ENCODE measurements around the gene SMIM38. TPM values are rescaled to one million over a fixed set of nuclear protein-coding genes. Genes with fewer than 3 reads are reported as not detected.
A peak's percentile ranks its signal among the peaks of the same experiment; 100 is the strongest.

SMIM38 gene
- total and polyA plus RNA-seq, 2 of the 4 experiments (the other 2 are of a cell fraction): under 0.01 to 0.05 TPM

DNA sequence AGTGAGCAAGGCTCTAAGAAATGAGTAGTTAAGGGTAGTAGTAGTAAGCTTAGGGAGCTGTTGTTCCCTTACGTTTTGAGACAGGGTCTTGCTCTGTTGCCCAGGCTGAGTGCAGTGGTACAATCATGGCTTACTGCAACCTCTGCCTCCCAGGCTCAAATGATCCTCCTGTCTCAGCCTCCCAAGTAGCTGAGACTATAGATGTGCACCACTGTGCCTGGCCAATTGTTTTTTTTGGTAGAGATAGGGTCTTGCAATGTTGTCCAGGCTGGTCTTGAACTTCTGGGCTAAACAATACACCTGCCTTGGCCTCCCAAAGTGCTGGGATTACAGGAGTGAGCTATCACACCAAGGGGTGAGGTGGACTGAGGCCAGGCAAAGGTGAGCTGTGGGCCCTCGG lies 10.0 kb downstream of the SMIM38 start:
- H2BK120ac ChIP-seq (ENCODE audit: low read depth, low read length): peak overlapping the region; percentile 87
- no peaks in the 10 kb centered on the region for H3K79me1 ChIP-seq (ENCODE audit: low read depth in 1 of 2, low read length in 2 of 2)
- no peak overlapping the region for H3K9ac ChIP-seq (ENCODE audit: low read depth, low read length)
- TF ChIP-seq, protein P1, sequence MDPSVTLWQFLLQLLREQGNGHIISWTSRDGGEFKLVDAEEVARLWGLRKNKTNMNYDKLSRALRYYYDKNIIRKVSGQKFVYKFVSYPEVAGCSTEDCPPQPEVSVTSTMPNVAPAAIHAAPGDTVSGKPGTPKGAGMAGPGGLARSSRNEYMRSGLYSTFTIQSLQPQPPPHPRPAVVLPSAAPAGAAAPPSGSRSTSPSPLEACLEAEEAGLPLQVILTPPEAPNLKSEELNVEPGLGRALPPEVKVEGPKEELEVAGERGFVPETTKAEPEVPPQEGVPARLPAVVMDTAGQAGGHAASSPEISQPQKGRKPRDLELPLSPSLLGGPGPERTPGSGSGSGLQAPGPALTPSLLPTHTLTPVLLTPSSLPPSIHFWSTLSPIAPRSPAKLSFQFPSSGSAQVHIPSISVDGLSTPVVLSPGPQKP (IDR thresholded peaks at IDR 0.05; ENCODE audit: borderline replicate concordance, low read depth, low read length): no peak
- no peak for TF ChIP-seq RAD21 (IDR thresholded peaks at IDR 0.05; ENCODE audit: low read length)
- TF ChIP-seq, protein P2, sequence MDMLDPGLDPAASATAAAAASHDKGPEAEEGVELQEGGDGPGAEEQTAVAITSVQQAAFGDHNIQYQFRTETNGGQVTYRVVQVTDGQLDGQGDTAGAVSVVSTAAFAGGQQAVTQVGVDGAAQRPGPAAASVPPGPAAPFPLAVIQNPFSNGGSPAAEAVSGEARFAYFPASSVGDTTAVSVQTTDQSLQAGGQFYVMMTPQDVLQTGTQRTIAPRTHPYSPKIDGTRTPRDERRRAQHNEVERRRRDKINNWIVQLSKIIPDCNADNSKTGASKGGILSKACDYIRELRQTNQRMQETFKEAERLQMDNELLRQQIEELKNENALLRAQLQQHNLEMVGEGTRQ (IDR thresholded peaks at IDR 0.05; ENCODE audit: low read depth, low read length): no peak
- TF ChIP-seq BHLHE40 (IDR thresholded peaks at IDR 0.05; ENCODE audit: low read depth, low read length): no peak
- TF ChIP-seq POLR2A (IDR thresholded peaks at IDR 0.05; ENCODE audit: low read depth, low read length): no peak
- no peak for TF ChIP-seq RCOR1 (IDR thresholded peaks at IDR 0.05; ENCODE audit: insufficient replicate concordance, low read length)
- TF ChIP-seq MAFK (IDR thresholded peaks at IDR 0.05; ENCODE audit: low read depth, low read length): no peak
- no peak for TF ChIP-seq CEBPB (IDR thresholded peaks at IDR 0.05; ENCODE audit: low read depth, low read length)
- no peak for TF ChIP-seq MXI1 (IDR thresholded peaks at IDR 0.05; ENCODE audit: borderline replicate concordance, low read depth, low read length)
- no peak for TF ChIP-seq CHD1 (IDR thresholded peaks at IDR 0.05; ENCODE audit: low read depth, low read length)
- no peak overlapping the region for H3K18ac ChIP-seq (ENCODE audit: low read depth, low read length)
- peak overlapping the region; percentile 95 for H2AK5ac ChIP-seq (ENCODE audit: low read depth, low read length)
- dilution Hi-C loops (cut with HindIII; ENCODE audit: low sequenced_read_pairs, unreplicated experiment): no loop called here
- H3K4me2 ChIP-seq (ENCODE audit: low read depth, low read length): no peak overlapping the region
- intact Hi-C loops (cut with micrococcal nuclease): loop anchor here (1.0 kb wide), 1 partner anchor 34 kb away; no protein-coding TSS in a partner anchor
- H2AFZ ChIP-seq (replicated peaks; ENCODE audit: low read length, poor library complexity): no peak overlapping the region
- BruUV-seq (replicated peaks): no TSS peak
- no peak overlapping the region for H3K4me3 ChIP-seq (ENCODE audit: insufficient read depth, low read depth, low read length)
- DNase-seq: no peak
- ATAC-seq (ENCODE audit: low read depth): no peak
- H3K27me3 ChIP-seq (ENCODE audit: control insufficient read depth, insufficient read depth, low read length): no peaks in the 10 kb centered on the region
- CTCF ChIA-PET: interaction anchor here (0.7 kb wide), 1 partner anchor 34 kb away, joined by 3 read pairs; no protein-coding TSS in a partner anchor
- H3K23ac ChIP-seq (ENCODE audit: low read depth, low read length): peak overlapping the region; percentile 44; the same call in 1 of the 2 replicates
- peak overlapping the region; percentile 37 to 63; a peak in 2 of 4 replicates for H4K8ac ChIP-seq (ENCODE audit: low read depth in 2 of 2, low read length in 2 of 2)
- no peak overlapping the region for H2BK5ac ChIP-seq (ENCODE audit: low read depth, low read length, poor library complexity, severe bottlenecking)
- H3K56ac ChIP-seq (ENCODE audit: extremely low read depth, insufficient read depth, low read length): no peak overlapping the region
- H3K9me1 ChIP-seq (ENCODE audit: insufficient read depth, low read length): peaks cover 6% of the 10 kb centered on the region
- H3K36me3 ChIP-seq (ENCODE audit: control insufficient read depth, insufficient read depth, low read length): no peaks in the 10 kb centered on the region
- H2BK20ac ChIP-seq (ENCODE audit: low read depth, low read length): peak overlapping the region; percentile 78
- no CpG with 5 or more reads among the region's 2 CpGs for WGBS, 2 experiments (ENCODE audit: extremely low coverage in 2 of 2, insufficient read length in 1 of 2)
- peak overlapping the region; percentile 71 for H3K14ac ChIP-seq (replicated peaks; ENCODE audit: low read depth, low read length)
- H4K91ac ChIP-seq (ENCODE audit: insufficient read depth, low read depth, low read length): peak overlapping the region; percentile 69; the same call in 1 of the 2 replicates
- H3K9me3 ChIP-seq (ENCODE audit: control insufficient read depth, insufficient read depth, low read length): no peaks in the 10 kb centered on the region
- H3K27ac ChIP-seq (ENCODE audit: insufficient read depth, low read length): no peak overlapping the region
- peaks cover 14% of the 10 kb centered on the region for H3K4me1 ChIP-seq (ENCODE audit: control insufficient read depth, insufficient read depth, low read length)
- H2BK15ac ChIP-seq (ENCODE audit: low read depth, low read length): peak overlapping the region; percentile 81; the same call in 2 of the 3 replicates
- no peaks in the 10 kb centered on the region for H4K20me1 ChIP-seq (ENCODE audit: insufficient read depth, low read length)
- in situ Hi-C loops (cut with MboI; ENCODE audit: low sequenced_read_pairs): no loop called here
- H3K4ac ChIP-seq (ENCODE audit: low read depth, low read length): peak overlapping the region; percentile 84
- POLR2A ChIA-PET (ENCODE audit: unreplicated experiment): no interaction called here
- no peak overlapping the region for H4K5ac ChIP-seq (ENCODE audit: low read depth, low read length)
- H2AK9ac ChIP-seq (replicated peaks; ENCODE audit: low read depth, low read length, poor library complexity): peak overlapping the region; percentile 25

Measured in IMR-90 (cell line).